EL (cell line): Measurements from ENCODE around the gene PDIA4.

Experiments
- DNase-seq: peaks from one replicate; pipeline ENCODE4 v3.0.0-alpha.2; 2016

Gene PDIA4

DNA sequence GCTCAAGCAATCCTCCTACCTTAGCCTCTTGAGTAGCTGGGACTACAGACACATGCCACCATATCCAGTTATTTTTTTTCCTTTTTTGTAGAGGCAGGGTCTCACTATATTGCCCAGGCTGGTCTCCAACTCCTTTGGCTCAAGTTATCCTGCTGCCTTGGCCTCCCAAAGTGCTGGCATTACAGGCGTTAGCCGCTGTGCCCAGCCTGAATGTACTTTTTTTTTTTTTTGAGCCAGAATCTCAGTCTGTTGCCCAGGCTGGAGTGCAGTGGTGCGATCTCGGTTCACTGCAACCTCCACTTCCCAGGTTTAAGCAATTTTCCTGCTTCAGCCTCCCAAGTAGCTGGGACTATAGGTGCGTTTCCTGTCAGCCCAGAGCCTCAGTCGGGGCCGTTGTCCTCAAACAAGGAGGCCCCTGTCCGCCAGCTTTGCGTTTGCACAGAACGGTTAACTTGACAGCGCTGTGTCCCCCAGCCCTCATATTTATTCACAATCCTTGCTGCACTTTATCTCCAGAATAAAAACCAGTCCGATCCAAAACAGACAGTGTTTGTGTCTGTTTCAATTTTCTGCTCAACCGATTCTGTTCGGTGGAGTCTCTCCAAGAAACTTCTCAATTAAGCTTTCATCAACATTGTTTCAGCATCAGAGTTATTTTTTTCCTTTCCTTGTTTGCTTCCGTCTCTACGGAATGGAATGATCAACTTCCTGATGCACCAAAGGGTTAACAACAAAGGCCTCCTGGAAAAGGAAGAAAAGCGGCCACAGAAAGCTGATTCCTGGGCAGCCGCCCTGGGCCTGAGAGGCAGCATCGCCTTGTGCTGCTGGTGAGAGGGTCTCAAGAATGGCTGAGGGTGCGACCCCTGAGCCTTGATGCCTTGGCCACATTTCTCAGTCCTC is 64.5 kb downstream of the PDIA4 start:
- peak; percentile 5 for DNase-seq

DNA sequence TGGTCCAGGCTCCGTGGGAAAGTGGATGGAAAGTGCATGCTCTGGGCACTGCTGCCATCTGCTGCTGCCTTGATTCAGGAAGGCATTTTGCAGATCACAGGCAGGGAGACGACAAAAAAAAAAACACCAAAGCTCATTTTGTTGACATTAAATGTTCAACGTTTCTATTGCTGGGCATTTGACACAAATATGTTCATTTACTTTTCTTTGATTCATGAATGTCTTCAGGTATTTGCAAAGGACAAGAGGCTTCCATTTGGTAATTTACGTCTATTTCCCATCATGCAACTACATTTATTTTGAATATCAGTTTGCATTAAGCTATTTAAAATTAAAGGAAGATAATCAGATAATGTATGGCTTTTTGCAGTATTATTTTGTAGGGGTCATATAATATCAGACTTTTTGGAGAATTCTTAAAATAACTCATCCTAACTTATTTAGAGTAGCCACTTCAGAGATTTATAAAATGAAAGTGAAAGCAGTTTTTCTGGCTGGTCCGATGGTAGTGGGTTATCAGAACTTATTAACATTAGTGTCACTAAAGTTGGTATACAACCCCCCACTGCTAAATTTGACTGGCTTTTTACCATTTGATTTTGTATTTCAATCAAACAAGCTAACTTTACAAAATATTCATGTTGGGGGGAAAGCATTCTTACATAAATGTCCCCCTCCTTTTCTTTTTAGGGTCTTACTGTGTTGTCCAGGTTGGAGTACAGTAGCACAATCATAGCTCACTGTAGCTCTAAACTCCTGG is 65.3 kb downstream of the PDIA4 start:
- DNase-seq: peak; percentile 67

DNA sequence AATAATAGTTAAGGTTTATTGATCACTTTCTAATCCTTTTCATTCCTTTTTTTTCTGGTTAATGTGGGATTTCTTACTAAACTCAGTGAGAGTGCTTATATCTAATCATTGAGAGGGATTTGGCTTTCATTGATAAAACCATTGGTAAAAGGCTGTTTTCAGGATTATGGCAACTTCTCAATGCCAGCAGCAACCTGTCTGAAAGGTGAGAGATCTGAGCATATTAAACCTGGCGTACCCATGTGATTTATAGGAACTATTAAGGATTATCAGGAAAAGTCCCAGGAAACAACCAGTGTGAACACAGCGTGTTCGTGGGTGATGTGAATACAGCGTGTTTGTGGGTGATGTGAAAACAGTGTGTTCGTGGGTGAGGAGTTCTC is 65.9 kb downstream of the PDIA4 start:
- DNase-seq: no peak

- DNase-seq: no peak
Observed at GRCh38 chr7:148959726-148960125, 68.6 kb downstream of the PDIA4 start.

GRCh38 chr7:148958061-148958460 is 70.2 kb downstream of the PDIA4 start:
- no peak for DNase-seq

DNA sequence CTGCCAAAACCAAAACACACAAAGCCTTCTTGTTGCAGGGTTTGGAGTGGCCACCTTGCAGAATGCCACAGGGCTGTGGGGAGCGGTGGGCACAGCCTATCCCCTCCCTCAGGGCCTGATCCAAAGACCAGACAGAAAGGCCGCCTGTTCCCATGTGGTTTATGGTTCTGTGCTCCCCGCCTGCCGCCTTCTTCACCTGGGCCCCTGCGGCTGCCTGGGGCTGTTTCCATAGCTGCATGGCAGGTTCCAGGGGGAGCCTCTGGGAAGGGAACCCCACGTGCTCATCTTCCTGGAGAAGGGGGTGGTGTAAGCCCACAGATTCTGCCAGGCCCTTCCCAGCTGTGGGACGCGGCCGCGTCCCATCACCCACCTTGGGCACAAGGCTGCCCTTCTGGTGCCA is 73.5 kb downstream of the PDIA4 start:
- DNase-seq: no peak

- DNase-seq: no peak
Observed at GRCh38 chr7:148953676-148954075, 74.6 kb downstream of the PDIA4 start.
